Measurements from ENCODE around the gene PAPLN.
"Not testable (repeated sequence)": the region's sequence is repeated elsewhere in the genome, so short reads cannot be mapped to it uniquely, and the experiment has no call there.

Gene PAPLN, protein sequence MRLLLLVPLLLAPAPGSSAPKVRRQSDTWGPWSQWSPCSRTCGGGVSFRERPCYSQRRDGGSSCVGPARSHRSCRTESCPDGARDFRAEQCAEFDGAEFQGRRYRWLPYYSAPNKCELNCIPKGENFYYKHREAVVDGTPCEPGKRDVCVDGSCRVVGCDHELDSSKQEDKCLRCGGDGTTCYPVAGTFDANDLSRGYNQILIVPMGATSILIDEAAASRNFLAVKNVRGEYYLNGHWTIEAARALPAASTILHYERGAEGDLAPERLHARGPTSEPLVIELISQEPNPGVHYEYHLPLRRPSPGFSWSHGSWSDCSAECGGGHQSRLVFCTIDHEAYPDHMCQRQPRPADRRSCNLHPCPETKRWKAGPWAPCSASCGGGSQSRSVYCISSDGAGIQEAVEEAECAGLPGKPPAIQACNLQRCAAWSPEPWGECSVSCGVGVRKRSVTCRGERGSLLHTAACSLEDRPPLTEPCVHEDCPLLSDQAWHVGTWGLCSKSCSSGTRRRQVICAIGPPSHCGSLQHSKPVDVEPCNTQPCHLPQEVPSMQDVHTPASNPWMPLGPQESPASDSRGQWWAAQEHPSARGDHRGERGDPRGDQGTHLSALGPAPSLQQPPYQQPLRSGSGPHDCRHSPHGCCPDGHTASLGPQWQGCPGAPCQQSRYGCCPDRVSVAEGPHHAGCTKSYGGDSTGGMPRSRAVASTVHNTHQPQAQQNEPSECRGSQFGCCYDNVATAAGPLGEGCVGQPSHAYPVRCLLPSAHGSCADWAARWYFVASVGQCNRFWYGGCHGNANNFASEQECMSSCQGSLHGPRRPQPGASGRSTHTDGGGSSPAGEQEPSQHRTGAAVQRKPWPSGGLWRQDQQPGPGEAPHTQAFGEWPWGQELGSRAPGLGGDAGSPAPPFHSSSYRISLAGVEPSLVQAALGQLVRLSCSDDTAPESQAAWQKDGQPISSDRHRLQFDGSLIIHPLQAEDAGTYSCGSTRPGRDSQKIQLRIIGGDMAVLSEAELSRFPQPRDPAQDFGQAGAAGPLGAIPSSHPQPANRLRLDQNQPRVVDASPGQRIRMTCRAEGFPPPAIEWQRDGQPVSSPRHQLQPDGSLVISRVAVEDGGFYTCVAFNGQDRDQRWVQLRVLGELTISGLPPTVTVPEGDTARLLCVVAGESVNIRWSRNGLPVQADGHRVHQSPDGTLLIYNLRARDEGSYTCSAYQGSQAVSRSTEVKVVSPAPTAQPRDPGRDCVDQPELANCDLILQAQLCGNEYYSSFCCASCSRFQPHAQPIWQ

DNA sequence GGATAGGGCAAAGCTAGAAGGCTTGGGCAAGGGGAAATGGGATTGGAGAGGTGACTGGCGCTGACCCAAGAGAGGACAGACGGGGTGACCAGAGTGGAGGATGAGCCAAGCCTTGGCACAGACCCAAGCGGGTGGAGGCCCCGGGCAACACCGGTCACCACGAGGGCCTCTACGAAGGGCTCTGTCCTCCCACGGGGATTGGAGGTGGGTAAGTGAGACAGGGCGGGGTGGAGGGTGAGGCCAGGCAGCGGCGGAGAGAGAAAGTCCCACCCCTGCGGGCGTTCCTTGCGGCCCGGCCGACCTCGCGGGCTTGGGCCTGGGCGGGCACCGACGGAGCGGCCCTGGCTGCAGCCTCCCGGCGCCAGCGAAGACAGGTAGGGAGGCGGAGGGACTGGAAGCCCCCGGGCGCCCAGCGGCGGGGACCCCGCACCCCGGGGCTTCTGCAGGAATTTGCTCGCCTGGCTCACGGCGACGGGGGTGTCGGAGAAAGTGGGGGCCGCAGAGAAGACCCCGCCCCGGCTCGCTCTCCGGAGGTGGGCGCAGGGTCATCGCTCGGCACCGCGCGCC, at the start of gene PAPLN:
Gene PAPLN (plus strand): TSS at position 288 of the 567 bp plus-strand sequence. CDS start 2,273 bp downstream, outside the sequence.
- DNase-seq: peak; percentile 44

DNA sequence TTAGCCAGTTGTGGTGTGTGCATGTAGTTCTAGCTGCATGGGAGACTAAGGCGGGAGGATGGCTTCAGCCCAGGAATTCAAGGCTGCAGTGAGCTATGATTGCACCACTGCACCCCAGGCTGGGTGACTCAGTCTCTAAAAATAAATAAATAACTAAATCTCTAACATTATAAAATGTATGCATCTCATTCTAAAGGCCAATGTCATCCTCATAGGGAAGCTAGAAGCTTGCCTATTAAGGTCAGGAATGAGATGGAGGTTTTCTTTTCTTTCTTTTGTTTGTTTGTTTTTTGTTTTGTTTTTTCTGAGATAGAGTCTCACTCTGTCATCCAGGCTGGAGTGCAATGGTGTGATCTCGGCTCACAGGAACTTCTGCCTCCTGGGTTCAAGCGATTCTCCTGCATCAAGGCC, 48.8 kb upstream of the PAPLN start:
- DNase-seq: no peak

DNA sequence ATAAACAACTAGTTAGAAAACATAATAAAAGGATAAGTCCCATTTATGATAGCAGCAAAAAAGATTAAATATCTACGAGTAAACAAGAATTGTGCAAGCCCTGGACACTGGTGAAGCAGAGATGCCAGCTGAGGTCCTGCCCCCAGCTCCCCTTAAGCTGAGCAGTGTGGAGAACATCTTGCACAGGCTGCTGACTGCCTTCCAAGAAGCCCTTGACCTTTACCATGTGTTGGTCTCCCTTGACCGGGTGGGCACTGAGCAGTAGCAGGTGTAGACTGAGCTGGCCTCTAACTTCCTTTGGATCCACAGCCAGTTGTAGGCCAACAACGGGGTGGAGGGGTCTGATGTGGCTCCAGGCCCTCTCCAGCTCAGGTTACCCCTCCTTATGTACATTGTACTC, 47.7 kb upstream of the PAPLN start:
- DNase-seq: no peak

DNA sequence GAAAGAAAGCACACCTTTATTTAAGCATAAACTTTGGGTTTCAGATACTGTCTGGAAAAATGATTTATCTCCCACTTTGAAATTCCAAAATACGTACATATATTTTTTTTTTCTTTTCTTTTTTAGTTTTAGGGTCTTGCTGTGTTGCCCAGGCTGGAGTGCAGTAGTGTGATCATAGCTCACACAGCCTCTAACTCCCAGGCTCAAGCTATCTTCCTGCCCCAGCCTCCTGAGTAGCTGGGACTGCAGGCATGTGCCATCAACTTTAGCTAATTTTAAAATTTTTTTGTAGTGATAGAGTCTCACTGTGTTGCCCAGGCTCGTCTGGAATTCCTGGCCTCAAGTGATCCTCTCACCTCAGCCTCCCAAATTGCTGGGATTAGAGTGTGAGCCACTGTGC, 45.9 kb upstream of the PAPLN start:
- DNase-seq: no peak

DNA sequence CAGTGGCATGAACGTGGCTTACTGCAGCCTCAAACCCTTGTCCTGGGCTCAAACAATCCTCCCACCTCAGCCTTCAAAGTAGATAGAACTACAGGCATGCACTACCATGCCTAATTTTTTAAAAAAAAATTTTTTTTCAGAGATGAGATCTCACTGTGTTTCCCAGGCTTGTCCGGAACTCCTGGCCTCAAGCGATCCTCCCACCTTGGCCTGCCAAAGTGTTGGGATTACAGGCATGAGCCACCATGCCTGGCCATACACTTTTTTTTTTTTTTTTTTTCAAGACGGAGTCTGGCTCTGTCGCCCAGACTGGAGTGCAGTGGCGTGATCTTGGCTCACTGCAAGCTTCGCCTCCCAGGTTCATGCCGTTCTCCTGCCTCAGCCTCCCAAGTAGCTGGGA, 43.0 kb upstream of the PAPLN start:
- not testable (repeated sequence) for DNase-seq

DNA sequence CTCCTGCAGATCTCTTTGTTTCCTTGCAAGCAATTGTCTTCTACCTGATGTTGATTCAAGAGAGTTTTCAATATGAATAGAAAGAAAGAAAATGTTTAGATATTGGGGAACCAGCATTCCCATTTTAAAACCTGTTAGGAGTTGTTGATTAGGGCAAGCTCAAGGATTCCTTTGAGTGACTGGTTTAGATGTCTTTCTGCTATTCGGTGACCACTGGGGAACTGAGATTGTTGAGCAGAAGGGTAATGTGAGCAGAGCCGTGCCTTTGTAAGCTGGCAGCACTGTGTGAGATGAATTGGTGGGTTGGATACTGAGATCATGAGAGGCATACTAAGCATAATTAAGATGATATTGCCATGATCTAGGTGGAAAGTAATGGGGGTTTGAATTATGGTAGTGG, 39.1 kb upstream of the PAPLN start:
- no peak for DNase-seq

DNA sequence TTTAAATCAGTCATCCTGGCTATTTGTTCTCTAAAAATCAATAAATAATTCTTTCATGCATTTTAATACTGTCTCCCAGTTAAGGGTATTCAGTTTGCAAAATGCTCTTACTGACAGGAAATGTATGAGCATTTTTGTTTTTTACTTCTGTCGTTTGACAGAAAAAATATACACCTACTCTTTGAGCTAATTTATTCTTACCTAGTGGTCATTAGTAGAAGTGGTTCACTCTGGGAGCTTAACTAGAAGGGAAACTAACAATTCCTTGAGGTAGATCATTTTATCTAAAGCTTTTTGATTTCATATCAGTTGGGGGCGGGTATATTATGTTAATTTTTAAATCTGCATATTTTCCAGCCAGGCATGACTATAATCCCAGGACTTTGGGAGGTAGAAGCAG, 33.8 kb upstream of the PAPLN start:
- DNase-seq: no peak

DNA sequence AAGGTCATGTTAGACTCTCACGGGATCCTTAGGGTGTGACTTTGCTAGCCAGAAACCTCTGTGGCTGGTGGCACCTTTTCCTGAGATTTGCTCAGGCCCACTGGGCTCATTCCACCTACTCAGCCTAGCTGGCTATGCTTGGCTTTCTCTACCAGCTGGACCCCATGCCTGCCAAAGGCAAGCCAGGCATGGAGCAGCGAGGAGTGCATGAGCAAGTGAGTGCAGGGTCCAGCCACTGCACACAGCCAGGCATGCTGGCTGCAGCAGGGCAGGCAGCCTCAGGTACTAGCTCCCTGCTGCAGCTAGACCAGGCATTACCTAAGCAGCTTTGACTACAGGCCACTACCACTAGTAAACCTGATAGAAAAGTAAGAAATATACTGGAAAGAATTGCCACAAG, 29.7 kb upstream of the PAPLN start:
- no peak for DNase-seq

DNA sequence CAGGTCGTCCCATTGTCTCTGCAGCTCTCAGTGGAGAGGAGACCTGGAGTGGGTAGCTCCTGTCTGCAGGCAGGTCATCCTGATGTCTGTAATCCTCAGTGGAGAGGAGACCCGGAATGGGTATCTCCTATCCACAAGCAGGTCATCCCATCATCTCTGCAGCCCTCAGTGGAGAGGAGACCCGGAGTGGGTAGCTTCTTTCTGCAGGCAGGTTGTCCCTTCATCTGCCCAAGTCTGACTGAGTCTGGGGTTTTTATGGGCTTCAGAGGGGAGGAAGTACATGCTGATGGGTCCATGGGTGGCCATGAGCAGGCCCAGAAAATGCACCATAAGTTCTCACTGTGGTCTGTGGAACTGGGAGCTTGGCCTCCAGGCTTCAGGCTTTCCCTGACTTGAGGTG, 28.9 kb upstream of the PAPLN start:
- DNase-seq: no peak

DNA sequence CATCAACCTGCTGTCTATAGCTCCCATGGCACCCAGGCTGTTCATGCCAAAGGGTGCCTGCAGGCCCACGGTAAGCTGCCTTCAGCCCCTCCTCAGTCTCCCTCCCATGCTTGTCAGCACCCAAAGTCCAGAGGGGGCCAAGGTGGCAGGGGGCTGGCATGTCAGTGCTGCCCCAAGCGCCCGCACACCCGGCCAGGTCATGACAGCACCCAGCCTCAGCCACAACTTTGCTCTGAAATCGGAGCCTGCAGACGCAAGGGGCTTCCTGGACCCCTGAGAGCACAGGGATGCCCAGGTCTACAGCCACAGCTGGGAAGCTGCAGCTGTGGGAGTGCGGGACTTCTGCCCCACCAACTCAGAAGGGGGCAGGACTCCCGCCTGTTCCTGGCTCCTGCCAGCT, 28.5 kb upstream of the PAPLN start:
- no peak for DNase-seq

DNA sequence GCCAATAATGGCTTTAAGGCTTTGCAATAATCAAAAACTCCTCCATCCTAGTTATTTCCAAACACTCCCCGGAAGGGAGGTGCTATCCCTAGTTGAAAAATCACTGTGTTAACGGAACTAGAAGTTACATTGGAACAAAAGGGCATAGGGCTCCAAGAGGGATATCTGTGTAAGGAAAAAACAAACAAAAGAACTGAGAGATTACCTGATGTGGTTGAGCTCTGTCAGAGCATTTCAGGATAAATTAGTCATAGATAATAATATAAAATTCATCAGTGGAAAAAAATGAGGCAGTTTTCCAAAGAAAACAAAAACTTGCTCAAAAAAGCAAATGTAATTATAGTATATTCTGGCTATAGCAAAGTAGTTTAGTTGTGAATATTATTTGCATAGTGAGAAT, 27.4 kb upstream of the PAPLN start:
- DNase-seq: peak; percentile 69

DNA sequence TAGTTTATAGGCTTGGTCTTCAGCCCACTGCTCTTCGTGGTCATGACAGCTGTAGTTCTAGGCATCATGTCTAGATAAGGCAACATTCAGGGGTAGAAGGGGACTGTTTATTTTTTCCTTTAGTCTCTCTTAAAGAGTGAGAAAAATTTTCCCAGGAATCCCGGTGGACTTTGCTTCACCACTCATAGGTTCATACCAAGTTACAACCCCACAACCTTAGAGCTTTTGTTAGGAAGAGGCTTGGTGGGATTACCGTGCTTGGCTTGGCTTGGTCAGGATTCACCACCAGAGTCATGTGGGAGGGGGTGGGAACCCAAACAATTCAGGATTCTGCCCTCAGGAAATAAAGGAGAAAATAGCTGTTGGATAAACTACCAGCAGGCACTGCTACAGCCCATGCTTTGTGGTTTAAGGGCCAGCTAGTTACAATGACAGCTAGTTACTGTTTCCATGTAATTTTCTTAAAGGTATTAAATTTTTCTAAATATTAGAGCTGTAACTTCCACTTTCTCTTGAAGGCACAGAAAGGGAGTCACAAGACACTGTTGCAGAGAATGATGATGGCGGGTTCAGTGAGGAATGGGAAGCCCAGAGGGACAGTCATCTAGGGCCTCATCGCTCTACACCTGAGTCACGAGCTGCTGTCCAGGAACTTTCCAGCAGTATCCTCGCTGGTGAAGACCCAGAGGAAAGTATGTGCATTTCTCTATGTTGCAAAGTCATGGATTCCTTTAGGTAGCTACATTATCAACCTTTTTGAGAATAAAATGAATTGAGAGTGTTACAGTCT, 25.9 kb upstream of the PAPLN start:
- no peak for DNase-seq

DNA sequence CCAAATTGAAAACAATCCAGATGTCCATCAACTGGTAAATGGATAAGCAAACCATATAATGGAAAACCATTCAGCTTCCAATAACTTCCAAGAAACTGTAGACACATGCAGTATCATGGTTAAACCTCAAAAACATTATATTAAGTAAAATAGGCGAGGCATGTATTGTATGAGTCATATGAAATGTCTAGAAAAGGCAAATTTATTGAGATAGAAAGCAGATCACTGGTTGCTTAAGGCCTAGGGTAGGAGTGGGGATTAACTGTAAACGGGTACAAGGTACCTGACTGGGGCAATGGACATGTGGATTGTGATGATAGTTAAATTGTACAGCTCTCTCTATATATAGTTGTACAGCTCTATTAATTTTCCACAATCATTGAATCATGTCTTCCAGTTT, 21.3 kb upstream of the PAPLN start:
- no peak for DNase-seq

DNA sequence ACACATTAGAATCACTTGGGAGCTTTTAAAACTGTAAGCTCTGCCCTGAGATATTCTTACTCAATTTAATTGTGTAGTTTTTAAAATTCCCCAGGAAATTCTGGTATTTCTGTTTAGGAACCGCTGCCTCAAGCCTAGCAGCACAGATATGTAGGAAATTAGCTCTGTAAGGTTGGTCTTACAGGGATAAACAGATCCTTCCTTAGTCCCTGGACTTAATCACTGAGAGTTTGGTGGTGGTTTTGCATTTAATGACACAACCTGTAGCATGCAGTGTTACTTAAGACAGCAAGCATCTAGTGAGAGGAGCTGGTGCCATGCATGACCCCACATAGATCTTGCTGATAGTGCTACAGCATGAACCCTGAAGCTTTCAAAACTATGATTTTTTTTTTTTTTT, 19.9 kb upstream of the PAPLN start:
- no peak for DNase-seq

DNA sequence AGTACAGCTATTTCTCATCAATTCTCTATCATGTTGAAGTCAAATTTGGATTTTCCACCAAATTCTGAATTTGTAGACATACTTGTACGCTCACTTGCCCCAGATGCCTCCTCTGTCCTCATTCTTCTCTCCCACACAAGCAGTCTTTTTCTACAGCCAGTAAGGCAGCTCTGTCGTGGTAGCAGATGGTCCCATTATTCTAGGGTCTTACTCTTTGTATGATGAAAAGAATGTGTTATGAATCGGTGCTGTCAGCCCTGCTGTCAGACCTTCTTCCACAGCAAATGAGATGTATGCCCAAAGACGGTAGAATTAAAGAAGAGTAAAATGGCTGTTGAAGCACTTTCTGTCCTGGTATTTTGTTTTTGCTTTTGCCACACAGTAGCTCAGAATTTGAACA, 17.2 kb upstream of the PAPLN start:
- no peak for DNase-seq

DNA sequence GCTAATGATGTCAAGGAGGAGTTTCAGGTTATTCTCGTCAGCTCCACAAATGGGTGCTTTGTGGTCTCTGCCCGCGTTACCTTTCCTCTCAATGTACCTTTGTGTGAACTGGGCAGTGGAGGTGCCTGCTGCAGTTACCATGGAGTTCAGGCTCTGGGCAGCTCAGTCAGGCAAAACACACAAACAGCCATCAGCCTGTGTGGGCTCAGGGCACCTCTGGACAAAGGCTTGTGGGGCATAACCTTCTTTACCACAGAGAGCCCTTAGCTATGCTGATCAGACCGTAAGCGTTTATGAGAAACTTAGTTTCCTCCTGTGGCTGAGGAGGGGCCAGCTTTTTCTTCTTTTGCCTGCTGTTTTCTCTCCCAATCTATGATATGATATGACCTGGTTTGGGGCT, 16.7 kb upstream of the PAPLN start:
- DNase-seq: no peak

DNA sequence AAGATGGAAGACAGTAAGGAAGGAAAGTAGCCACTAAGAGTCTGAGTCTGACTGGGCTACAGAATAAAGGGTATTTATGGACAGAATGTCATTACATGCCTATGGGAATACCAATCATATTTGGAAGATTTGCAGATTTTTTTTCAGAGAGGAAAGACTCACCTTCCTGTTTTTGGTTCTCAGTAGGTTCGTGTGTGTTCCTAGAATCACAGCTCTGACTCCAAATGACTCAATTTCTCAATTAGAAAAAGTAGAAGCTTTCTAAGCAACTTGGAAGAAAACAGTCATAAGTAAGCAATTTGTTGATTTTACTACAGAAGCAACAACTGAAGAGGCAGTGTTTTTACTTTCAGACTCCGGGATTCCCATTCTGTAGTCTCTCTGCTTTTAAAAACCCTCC, 15.4 kb upstream of the PAPLN start:
- DNase-seq: no peak

DNA sequence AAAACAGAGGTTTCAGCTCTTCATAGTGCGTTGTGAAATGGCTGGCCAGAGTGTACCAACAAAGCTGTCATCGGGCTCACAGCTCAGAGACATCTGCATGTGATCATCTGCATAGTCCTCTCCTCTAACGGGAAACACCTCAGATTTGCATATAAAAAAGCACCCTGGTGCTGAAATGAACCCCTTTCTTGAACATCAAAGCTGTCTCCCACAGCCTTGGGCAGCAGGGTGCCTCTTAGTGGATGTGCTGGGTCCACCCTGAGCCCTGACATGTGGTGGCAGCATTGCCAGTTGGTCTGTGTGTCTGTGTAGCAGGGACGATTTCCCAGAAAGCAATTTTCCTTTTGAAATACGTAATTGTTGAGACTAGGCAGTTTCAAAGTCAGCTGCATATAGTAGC, 14.3 kb upstream of the PAPLN start:
- DNase-seq: no peak

DNA sequence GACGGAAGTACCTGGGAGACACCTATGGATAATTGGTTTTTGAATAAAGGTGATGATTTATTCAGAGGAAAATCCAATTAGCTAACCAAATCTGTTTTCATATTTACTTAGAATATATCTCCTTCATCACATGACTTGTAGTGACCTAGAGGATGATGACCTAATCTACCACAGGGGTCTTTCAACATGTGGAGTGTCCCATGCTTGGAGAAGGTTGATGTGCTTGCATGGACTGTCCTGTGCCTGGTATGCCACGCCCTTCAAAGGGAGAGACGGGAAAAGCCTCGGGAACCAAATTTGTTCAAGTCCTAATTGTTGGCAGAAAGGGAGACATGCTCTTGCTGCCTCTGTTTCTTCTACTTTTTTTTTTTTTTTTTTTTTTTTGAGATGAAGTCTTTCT, 11.8 kb upstream of the PAPLN start:
- no peak for DNase-seq

DNA sequence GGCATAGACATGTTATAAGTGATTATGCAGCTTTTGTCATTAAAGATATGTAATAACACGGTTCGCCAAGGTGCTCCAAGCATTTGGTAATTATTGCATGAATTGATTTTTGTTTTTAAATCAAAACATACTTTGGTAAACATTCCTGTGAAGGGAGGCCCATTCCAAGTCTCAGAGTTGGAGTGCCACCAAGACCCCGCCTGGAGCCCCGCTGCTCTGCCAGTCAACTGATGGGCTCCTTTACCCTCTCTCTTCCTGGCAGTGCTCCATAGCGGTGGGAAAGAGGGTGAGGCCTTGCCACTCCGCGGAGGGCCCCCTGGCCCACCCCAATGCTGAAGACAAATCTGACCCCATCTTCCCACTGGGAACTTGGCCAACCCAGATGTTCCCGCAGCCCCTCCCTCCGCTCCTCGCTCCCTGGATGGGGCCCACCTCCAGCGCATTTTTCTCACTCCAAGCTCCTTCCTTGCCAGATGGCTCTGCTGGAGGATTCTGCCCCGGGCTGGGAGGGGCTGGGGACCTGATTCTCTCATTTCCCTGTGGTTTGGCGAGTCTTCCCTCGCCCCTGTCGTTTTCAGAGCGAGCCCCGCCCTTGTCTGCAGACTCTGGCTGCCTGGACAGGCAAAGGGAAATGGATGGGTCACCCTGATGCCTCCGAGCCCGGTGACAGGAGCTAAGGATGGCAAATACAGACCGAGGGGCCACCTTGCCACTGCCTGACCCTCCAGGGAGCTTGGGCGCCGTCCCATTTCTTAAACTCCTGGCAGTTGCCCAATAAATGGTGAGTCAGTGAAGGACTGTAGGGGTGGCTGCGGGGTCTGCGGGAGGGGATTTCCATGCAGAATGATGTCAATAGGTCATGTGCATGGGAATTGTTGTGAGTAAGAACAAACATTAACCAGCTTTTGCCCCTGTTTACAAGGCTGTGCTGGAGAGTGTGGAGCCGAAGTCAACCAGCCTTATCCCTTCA, 9.2 kb upstream of the PAPLN start:
- DNase-seq: peak; percentile 94

DNA sequence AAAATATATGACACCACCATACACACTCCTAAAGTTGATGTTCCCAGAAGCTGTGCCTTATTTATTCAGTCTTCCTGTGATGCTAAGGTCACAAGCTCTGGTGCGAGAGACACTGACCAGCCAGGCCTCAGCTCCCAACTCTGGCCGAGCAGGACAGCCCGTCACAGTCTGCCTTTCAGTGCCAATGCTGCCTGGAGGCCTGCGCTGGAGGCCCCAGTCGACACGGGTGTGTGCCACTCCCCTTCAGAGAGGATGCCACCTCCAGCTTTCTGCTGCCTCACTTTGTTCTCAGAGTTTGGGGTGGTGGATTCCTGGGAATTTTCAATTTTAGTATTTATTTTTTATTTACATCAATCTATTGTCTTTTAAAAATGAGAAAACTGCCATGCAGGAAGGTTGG, 7.3 kb upstream of the PAPLN start:
- no peak for DNase-seq

Data from kidney glomerular epithelial cell (primary cell).